Measurements from ENCODE around the gene LILRA2.

DNA sequence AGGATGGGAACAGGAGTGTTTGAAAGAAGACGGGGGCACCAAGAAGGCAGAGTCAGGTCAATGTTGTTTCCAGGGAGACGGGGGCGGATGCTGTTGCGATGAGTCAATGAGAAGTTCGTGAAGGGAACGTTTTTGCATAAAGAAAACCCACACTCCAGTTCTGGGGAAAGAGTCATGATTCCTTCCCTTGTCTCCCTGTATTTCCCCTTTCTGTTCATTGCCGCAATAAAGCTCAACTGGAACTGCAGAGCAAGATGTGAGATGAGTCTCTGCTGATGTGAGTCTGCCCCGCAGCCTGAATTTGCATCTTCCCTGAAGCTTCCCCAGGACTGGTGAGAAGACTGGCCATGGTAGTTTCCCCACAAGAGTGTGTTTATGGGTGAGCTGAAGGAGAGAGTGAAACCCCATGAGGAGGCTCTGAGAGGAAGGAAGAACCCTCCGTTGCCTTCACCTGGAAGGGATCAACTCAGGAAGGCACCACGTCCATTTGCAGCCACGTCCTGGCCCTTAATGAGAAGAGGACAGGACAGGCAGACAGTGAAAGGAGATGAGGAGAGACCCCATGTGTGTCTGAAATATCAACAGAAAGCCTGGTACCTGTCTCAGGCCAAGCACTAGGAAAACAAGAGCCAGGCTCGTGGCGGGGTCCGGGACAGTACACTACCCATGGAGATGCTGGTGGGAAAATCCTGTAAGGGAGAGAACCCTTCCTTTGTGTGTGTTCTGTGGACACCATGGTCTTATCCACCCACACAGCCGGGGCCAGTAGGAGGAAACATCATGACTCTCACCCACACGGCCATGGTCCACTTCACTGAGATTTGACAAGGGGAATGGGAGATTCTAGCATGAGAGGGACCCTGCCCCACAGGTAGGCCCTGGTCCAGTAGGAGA lies 33.5 kb downstream of the LILRA2 start:
- TF ChIP-seq, protein P1, sequence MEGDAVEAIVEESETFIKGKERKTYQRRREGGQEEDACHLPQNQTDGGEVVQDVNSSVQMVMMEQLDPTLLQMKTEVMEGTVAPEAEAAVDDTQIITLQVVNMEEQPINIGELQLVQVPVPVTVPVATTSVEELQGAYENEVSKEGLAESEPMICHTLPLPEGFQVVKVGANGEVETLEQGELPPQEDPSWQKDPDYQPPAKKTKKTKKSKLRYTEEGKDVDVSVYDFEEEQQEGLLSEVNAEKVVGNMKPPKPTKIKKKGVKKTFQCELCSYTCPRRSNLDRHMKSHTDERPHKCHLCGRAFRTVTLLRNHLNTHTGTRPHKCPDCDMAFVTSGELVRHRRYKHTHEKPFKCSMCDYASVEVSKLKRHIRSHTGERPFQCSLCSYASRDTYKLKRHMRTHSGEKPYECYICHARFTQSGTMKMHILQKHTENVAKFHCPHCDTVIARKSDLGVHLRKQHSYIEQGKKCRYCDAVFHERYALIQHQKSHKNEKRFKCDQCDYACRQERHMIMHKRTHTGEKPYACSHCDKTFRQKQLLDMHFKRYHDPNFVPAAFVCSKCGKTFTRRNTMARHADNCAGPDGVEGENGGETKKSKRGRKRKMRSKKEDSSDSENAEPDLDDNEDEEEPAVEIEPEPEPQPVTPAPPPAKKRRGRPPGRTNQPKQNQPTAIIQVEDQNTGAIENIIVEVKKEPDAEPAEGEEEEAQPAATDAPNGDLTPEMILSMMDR (IDR thresholded peaks at IDR 0.05), result no peak
- no peak for TF ChIP-seq POLR2A (IDR thresholded peaks at IDR 0.05)
